KOPT-K1 (cell line): ENCODE data around the gene CDC42EP4.

Experiments used
- H3K27ac ChIP-seq: fragments of 200-600 bp; sonication (generic); 2 replicates; pipeline ENCODE4 v1.5.1; 2016; ENCODE audit warnings: antibody characterized with exemption, mild to moderate bottlenecking, low read depth, low read length; ENCODE audit not compliant: poor library complexity, severe bottlenecking
- H3K36me3 ChIP-seq: fragments of 200-600 bp; sonication (generic); 2 replicates; pipeline ENCODE4 v1.5.1; 2017; ENCODE audit warnings: antibody characterized with exemption, mild to moderate bottlenecking, low read length, moderate library complexity; ENCODE audit not compliant: insufficient read depth
- H3K9me3 ChIP-seq: fragments of 200-600 bp; sonication (generic); 2 replicates; pipeline ENCODE4 v1.5.1; 2017; ENCODE audit warnings: antibody characterized with exemption, low read length, mild to moderate bottlenecking; ENCODE audit not compliant: insufficient read depth, poor library complexity, severe bottlenecking

Gene CDC42EP4

GRCh38 chr17:73284906-73285602, 26.7 kb downstream of the CDC42EP4 start:
- no peak overlapping the region for H3K27ac ChIP-seq
- H3K9me3 ChIP-seq = no peaks in the 10 kb centered on the region
- H3K36me3 ChIP-seq = no peaks in the 10 kb centered on the region

GRCh38 chr17:73284354-73284753, 27.4 kb downstream of the CDC42EP4 start:
- Histone ChIP-seq H3K36me3 (no peaks in the 10 kb centered on the region), H3K27ac (no peak overlapping the region), H3K9me3 (no peaks in the 10 kb centered on the region)

GRCh38 chr17:73283841-73284282, 27.9 kb downstream of the CDC42EP4 start:
- H3K9me3 ChIP-seq = no peaks in the 10 kb centered on the region
- H3K36me3 ChIP-seq = no peaks in the 10 kb centered on the region
- no peak overlapping the region for H3K27ac ChIP-seq

- Histone ChIP-seq H3K27ac (no peak overlapping the region), H3K9me3 (no peaks in the 10 kb centered on the region), H3K36me3 (no peaks in the 10 kb centered on the region)
Measured at GRCh38 chr17:73283250-73283649, 28.6 kb downstream of the CDC42EP4 start.

- H3K36me3 ChIP-seq = no peaks in the 10 kb centered on the region
- H3K9me3 ChIP-seq = no peaks in the 10 kb centered on the region
- no peak overlapping the region for H3K27ac ChIP-seq
Measured at GRCh38 chr17:73282629-73283028, 29.2 kb downstream of the CDC42EP4 start.

GRCh38 chr17:73281928-73282327, 29.9 kb downstream of the CDC42EP4 start:
- H3K27ac ChIP-seq = no peak overlapping the region
- no peaks in the 10 kb centered on the region for H3K9me3 ChIP-seq
- H3K36me3 ChIP-seq = no peaks in the 10 kb centered on the region

- Histone ChIP-seq H3K27ac (no peak overlapping the region), H3K9me3 (no peaks in the 10 kb centered on the region), H3K36me3 (no peaks in the 10 kb centered on the region)
Measured at GRCh38 chr17:73280191-73280590, 31.6 kb downstream of the CDC42EP4 start.

GRCh38 chr17:73279704-73280103, 32.1 kb downstream of the CDC42EP4 start:
- Histone ChIP-seq H3K36me3 (no peaks in the 10 kb centered on the region), H3K27ac (no peak overlapping the region), H3K9me3 (no peaks in the 10 kb centered on the region)

GRCh38 chr17:73278465-73279453, 33.0 kb downstream of the CDC42EP4 start:
- Histone ChIP-seq H3K36me3 (no peaks in the 10 kb centered on the region), H3K27ac (no peak overlapping the region), H3K9me3 (no peaks in the 10 kb centered on the region)

- Histone ChIP-seq H3K27ac (no peak overlapping the region), H3K36me3 (no peaks in the 10 kb centered on the region), H3K9me3 (no peaks in the 10 kb centered on the region)
Measured at GRCh38 chr17:73278049-73278464, 33.7 kb downstream of the CDC42EP4 start.

- Histone ChIP-seq H3K36me3 (no peaks in the 10 kb centered on the region), H3K27ac (no peak overlapping the region), H3K9me3 (peaks cover 3% of the 10 kb centered on the region)
Measured at GRCh38 chr17:73274490-73274889, 37.3 kb downstream of the CDC42EP4 start.

- H3K27ac ChIP-seq = no peak overlapping the region
- no peaks in the 10 kb centered on the region for H3K36me3 ChIP-seq
Measured at GRCh38 chr17:73272906-73273218, 38.9 kb downstream of the CDC42EP4 start.

GRCh38 chr17:73271072-73271471, 40.7 kb downstream of the CDC42EP4 start:
- H3K27ac ChIP-seq = no peak overlapping the region
- H3K36me3 ChIP-seq = no peaks in the 10 kb centered on the region
- peaks cover 3% of the 10 kb centered on the region for H3K9me3 ChIP-seq

More at GRCh38 chr17:73272906-73273218, 38.9 kb downstream of the CDC42EP4 start:
- peaks cover 3% of the 10 kb centered on the region for H3K9me3 ChIP-seq

- Histone ChIP-seq H3K9me3 (peaks cover 3% of the 10 kb centered on the region), H3K27ac (no peak overlapping the region), H3K36me3 (no peaks in the 10 kb centered on the region)
Measured at GRCh38 chr17:73269791-73270190, 42.0 kb downstream of the CDC42EP4 start.

- Histone ChIP-seq H3K9me3 (peaks cover 3% of the 10 kb centered on the region), H3K27ac (no peak overlapping the region), H3K36me3 (no peaks in the 10 kb centered on the region)
Measured at GRCh38 chr17:73269329-73269615, 42.5 kb downstream of the CDC42EP4 start.
